Activated T-cell treated with anti-CD3 and anti-CD28 coated beads for 4 hours (primary cell): ENCODE measurements around the gene PIP5K1C.

Source experiments
- DNase-seq: peaks from one replicate; pipeline ENCODE4 v3.0.0-alpha.2; 2020

Gene PIP5K1C

DNA sequence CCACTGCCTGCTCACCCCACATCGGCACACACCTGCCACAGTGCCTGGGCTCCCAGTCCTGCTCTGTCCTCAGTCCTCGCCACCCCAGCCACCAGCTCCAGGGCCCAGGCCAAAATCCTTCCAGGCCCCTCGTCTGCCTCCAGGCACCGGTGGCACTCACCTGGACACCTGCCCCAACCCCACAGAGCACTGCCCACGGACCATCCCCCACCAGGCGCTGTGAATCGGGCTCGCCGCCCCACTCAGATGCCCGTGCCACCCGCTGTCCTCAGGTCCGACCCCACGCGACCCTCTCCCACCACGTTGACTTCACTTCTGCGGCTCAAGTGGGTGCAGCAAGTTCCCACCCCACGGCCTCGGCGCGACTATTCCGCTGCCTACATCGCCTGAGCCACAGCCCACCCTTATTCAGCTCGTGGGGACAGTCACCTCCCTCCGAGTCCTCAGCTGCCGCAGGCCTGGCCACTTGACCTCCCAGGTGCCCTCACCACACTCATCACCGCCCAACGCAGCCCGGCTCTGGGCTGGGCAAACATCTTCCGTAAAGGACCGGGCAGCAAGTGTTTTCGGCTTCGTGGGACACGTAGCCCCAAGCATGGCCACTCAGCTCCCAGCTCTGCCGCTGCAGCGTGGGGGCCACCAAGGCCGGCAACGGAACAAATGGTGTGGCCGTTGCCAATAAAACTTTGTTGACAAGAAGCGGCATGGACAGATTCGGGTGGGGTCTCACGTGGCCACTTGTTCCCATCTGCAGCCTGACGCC, 5.7 kb downstream of the PIP5K1C start:
- no peak for DNase-seq

DNA sequence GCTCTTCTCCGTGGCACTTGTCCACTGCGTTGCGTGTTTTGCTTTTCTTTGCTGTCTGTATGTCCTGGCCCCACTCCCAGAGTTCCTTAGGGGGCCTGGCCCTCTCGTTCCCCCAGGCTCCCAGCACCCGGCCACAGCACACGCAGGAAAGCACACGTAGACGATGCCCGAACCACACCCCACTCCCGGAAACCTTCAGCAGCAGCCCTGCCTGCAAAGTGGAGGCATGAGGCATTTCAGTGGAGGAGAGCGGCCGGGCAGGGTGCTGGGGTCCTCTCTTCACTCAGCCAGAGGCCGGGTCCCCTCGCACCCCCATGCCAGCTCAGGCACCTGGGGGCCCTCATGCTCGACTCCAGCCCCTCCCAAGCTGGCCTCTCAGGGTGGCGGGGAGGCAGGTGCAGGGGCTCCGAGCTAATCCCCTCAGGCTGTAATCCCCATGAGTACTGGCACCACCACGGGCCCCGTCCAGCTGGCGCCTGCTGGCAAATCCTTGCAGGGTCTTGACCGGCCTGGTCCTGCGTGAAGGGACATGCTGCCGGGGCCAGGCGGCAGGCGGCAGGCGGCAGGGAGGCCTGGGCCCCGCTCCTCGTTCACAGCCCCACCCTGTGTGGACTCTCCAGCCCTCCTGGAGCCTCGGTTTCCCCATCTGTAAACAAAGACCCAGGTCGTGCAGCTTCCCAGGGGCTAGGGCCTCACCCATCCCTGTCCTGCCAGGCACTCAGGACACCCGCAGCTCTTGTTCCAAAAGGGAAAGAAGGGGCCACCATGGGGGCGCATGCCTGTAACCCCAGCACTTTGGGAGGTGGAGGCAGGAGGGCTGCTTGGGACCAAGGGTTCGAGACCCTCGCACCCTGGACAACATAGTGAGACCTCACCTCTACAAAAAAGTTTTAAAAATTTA, 7.0 kb downstream of the PIP5K1C start:
- DNase-seq: no peak

DNA sequence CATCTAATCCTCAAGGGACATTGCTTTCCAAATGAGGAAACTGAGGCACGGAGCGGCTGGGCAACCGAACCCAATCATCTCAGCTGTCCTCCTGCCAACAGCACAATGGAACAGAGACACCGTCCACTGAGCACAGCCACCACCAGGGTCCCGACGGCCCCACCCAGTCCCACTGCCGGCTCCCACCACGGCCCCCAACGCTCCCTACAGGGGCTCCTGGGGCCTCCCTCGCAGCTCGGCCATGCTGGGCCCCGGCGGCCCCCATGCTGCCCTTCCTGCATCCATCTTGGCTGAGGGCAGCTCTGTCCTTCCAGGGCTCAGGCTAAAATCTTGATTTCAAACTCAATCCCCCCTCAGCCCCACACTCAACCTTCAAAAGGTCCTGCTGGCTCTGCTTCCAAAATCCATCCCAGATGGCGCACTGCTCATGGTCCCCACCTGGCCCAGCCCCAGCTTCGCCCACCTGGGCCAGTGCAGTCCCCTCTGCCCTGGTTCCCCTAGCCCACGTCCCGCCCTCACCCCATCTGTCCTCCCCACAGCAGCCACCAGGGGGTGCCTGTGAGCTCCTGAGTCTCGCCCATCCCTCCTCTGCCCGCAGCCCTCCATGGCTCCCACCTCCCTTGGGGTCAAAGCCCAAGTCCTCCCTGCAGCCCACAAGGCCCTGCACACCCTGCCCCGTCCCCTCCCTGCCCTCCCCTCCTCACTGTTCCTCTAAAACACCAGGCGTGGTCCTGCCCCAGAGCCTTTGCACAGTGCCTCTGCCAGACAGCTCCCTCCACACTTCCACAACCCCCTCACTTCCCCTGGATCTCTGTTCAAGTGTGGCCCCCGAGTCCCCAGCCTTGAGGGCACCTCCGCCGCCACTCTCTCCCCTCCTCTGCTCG, 7.9 kb downstream of the PIP5K1C start:
- peak; percentile 53 for DNase-seq

DNA sequence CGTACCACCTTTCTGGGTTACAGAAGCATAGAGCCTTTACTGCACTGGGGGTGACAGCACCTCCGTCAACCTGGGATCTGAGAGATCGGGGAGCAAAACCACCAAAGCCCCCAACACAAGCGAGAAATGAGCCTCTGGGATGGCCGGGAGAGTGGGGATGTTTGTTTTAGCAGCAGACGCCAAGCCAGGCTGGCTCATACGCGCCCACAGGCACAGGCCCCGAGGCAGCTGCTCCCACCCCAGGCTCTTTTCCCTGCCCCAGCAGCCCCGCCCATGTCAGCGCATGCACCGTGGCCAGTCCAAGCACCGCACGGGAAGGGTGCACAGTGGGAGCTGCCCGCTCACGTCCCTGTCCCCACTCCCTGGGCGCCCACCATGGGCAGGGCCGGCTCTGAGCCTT, 8.5 kb downstream of the PIP5K1C start:
- DNase-seq: no peak

DNA sequence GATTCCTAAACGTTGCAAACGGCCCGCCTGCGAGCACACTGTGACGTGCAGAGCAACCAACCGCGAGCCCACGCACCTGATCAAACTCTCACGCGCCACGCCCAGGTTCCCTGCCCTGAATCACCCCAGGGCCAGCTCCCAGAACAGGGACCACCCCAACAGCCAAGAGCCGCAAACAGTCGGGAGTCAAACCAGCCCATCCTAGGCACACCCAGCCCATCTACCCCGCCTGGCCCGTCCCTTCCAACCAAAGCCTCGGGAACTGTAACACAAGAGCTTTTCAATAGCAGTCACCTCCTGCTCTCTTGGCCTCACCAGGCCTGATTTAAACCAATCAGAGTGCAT, 8.9 kb downstream of the PIP5K1C start:
- no peak for DNase-seq

DNA sequence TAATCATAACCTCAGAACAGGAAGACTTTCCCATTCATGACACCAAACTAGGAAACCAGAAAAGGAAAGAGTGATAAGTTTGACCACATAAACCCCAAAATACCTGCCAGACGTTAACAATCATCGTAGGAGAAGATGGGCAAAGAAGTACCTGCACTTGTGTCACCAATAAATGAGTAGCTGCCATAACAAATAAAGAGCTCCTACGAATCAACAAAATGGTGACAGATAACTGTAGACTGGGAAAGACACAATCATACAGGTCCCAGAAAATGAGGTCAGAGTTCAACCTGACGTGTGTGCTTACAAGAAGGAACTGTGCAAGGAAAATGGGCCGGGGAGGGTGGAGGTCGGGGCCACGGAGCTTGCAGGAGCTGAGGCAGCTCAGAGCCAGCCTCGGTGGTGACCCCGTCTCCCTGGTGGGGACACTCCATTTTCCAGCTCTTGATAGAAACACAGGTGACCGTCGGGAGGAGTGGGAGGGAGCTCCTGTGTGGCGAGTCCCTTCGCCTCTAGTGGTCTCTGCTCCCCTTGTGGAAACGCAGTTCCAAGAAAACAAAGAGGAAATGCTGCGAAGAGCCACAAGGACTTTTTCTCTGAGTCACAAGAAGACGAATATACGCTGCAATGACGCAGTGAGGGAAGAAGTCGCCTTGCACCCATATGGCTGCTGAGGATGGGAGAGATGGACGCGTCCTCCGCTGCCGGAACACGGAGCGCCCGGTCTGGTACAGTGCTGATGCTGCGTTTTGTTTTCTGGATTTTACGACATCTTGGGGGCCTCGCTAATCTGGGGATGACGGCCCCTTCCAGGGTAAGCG, 9.5 kb downstream of the PIP5K1C start:
- DNase-seq: no peak

DNA sequence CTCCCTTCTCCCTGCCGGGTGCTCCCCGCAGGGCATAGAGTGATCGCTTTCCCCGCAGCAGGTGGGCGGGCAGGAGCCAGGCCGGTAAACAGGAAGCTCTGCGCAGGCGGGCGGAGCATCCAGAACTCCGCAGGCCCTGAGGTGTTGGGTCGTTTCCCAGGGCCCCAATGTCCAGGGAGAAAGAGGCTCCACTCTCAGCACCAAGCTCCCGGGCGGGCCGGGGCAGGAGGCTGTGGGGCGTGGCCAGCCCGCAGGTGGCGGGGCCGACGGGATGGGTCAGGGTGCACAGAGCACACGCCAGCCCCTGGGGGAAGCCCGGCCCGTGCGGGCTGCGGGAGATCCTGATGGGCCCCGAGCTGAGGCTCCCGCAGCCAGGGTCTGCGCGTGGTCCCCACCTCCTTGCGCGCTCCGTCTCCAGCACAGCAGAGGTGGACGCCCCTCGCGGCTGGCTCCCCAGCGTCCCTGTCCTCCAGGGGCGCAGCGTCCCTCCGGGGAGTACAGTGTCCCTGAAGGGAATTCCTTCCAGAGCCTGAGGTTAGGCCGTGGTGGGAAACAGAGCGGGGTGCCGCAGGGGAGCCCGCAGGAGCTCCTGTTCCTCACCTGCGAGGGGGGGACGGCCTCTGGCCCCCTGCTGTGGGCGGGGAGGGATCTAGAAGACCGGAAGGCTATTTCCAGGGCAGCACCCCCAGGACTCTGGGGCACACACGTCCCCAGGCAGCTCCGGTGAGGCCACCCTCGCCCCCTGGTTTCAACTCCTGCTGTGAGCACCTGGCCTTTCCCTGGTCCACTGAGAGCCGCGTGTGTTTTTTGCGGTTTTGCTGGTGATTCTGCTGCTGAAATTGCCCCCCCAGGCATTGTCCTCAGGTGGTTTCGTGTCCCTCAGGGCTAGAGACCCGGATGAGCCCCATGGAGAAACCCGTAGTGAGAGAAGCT, 12.2 kb downstream of the PIP5K1C start:
- no peak for DNase-seq

DNA sequence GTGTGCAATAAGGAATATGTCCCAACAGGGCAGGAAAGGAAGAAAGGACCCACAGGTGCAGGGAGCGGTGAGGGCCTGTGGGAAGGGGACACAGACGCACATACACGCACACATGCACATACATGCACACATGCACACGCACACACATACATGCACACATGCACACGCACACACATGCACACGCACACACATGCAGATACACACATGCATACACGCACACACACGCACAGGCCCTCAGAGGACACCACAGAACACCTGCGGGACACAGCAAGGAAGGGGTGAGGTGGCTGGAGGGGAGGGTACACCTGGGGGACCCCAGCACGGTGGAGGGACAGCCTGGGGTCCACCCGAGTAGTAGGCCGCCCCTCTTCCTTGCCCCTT, 12.9 kb downstream of the PIP5K1C start:
- DNase-seq: no peak

DNA sequence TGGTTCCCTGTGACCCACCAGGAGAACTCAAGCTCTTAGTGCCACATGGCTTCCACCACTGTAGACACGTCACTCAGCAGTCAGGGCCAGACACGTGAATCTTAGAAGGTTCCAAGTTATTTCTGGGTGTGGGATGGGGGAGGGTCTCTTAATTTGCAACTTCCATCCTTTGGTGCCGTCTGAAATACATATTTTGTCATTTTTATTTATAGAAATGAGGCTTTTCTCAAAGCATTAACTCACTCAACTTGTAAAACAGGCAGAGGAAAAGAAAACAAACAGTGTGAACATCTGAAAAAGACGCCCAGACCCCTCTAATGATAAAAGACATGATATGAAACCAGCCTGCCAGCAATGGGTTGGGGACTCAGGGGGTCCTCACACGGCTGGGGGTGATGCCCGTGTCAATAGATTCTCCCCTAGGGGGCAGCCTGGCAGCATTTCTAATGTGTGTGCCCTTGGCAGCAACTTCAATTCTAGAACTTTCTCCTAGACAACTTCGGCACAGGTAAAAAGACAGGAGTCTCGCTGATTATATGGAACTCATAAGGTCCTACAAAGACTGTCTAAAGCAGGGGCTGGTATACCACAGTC, 15.4 kb downstream of the PIP5K1C start:
- DNase-seq: no peak

DNA sequence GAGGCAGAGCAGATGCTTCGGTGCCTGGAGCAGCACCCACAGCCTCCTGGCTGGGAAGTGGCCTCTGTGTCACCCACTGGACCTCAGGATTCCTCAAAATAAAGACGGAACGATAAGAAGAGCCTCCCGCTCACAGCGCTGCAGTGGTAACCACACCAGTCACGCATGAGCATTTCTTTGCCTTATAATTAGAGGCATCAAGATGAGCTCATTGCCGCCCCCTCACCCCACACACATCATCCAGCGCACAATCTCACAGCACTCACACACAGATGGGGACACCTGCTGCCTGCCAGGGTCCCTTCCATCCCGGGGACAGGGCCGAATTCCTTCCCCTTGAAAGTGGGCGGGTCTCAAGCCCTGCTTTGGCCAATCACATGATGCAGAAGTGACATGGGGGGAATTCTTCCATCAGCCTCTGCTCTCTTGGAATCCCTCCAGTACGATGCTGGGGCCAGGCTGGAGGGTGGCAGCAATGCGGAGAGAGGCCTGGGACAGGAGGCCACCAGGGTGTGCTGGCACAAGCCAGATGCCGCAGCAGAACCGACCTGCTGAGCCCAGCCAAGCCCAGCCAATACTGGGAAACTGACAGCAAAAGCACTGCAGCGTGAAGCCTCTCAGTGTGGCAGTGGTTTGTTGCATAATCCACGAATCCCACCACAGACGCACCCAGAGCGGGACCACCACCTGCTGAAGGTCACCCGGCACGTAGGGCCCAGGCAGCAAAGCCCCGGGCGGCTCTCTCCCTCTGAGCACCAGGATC, 16.0 kb downstream of the PIP5K1C start:
- no peak for DNase-seq

DNA sequence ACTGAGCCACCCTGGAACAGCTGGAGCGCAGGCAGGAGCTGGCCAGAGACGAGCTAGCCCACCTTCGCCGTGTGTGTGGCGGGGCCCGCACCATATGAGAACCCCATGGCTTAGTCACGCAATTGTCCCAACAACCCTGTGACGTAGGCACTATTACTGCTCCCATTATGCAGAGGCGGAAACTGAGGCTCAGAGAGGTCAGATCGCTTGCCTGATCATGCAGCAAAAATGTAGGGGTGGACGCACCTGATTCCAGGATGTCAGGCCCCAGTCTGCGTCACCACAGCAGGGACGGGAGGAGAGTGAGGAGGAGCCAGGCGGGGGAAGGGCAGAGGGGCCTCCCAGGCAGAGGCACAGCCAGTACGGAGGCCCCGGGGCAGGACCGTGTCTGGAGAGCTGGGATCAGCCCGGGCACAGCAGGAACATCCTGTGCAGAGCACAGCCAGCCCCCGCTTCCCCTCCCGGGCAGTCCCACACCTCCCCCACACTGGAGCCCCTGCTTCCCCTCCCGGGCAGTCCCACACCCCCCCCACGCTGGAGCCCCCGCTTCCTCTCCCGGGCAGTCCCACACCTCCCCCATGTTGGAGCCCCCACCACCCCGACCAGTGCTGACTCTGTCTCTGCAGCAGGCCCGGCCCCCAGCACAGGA, 16.7 kb downstream of the PIP5K1C start:
- no peak for DNase-seq

DNA sequence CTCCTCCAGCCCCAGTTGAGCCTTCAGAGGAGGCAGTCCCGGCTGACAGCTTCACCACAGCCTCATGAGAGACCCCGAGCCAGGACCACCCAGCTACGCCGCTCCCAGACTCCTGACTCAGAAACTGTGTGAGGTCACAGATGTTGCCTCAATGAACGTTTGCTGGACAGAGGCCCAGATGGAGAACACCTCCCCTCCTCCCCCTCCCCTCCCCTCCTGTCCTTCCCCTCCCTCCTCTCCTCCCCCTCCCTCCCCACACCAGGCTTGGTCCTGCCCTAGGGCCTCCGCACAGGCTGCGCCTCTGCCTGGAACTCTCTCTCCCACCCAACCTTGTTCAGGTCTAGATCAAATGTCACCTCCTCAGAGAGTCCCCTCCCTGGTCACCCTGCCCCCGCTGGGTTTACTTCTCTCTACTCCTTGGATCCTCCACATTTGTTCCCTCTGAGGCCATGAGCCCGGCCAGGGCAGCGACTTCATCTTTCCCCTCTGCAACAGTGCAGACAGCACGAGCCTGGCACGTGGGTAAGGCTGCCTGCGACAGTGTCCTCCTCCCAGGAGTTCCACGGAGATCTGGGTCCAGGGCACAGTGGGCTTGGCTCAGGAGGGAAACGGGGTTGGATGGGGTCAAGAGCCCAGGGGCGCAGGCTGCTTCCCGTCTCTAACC, 17.4 kb downstream of the PIP5K1C start:
- DNase-seq: no peak

DNA sequence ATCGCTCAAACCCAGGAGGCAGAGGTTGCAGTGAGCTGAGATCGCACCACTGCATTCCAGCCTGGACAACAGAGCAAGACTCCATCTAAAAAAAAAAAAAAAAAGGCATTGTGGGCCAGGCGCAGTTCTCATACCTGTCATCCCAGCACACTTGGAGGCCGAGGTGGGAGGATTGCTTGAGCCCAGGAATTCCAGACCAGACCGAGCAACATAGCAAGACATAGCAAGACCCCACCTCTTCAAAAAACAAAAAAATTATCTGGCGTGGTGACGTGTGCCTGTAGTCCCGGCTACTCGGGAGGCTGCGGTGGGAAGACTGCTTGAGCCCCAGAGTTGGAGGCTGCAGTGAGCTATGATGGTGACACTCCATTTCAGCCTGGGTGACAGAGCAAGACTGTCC, 18.0 kb downstream of the PIP5K1C start:
- DNase-seq: no peak

DNA sequence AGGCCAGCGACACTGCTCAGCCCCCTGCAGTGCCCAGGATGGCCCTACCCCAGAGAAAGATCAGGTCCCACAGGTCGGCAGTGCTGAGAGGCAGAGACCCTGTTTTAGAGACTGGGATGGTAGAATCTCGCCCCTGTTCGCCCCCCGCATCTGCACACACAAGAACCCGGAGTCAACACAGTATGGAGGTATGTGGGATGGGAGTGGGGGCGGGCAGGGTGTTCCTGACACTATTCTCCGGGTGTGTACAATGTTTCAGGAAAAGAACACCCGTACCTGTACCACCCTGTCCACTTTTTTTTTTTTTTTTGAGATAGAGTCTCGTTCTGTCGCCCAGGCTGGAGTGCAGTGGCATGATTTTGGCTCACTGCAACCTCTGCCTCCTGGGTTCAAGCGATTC, 19.3 kb downstream of the PIP5K1C start:
- DNase-seq: no peak

DNA sequence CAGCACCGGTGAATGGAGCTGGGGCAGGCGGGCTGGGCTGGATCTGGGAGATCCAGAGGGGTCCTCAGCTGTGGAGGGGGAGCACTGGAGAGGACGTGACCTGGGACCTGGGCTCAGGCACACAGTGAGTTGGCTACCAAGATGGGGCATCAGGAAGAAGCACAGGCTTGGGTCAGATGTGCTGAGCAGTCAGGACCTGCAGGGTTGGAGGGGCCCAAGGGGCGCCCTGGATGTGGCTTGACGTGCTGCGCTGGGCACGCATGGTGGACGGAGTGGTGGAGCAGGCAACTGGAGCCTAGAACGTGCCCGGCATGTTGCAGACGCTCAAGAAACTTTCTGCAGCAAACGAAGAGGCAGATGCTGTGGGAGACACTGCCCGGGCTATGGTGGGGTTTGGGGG, 20.7 kb downstream of the PIP5K1C start:
- DNase-seq: no peak

DNA sequence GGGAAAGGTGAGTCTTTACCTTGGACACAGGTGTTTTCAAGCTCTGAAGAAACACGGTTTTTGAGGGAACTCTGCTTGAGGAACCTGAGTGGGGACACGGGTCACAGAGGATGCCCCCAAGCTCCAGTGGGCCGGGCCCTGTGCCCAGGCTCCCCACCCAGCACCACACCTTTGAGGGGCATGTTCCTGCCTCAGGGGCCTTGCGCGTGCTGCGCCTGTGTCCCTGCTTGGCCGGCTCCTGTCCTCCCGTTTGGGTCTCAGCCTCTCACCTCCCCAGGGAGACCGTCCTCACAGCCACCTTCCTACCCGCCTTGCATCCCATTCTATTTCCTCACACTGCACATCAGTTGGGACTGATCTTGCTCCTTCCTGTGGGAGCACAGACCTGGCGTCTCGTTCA, 21.1 kb downstream of the PIP5K1C start:
- no peak for DNase-seq

DNA sequence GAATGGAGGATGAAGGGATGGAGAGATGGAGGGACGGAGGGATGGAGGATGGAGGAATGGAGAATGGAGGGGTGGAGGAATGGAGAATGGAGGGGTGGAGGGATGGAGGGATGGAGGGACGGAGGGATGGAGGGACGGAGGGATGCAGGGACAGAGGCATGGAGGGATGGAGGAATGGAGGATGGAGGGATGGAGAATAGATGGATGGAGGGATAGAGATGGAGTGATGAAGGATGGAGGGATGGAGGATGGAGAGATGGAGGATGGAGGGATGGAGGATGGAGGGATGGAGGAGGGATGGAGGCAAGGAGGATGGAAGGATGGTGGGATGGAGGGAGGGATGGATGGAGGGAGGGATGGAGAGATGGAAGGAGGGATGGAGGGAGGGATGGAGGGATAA, 22.1 kb downstream of the PIP5K1C start:
- no peak for DNase-seq

DNA sequence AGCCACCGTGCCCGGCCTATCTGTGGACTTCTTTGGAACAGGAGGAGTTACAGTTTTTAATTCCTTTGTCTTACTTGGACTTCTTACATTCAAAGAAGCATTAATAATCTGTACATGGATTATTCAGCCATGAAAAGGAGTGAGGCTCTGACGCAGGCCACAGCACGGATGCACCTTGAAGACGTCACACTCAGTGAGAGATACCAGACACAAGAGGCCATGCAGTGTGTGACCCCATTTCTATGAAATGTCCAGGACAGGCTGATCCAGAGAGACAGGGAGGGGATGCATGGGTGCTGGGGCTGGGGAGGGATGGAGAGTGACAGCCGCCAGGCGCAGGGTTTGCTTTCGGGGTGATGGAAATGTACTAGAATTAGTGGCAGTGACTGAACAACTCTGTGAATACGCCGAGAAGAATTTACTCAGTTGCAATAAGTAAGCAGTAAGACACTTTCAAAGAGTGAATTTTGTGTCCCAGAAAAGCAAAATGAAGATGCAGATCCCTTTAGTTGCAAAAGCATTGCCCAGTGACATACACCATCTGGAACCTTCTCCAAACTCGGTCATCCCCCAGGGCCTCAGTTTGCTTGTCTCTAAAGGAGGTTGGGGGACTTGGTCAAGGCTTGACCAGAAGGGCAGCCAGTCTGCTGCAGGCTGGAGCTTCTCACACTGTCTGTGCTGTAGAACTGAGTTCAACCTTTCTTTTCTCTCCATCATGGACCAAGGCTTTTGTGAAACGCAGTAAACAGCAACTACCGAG, 25.3 kb downstream of the PIP5K1C start:
- no peak for DNase-seq
